GM13976 (cell line): ENCODE results near the gene CCDC192.

Experiments
- DNase-seq: peaks from one replicate; pipeline ENCODE4 v3.0.0; 2012; ENCODE audit warnings: low spot score
- CTCF ChIP-seq: IDR thresholded peaks from 2 replicates; pipeline ENCODE4 v1.5.1; 2012; ENCODE audit warnings: borderline replicate concordance, mild to moderate bottlenecking; ENCODE audit not compliant: insufficient read depth; ENCODE audit errors: extremely low read depth, missing control alignments, control extremely low read depth
- in situ Hi-C: fragments of 300-500 bp; cut with MboI; formaldehyde crosslinking; loops from one replicate; pipeline ENCODE4 v1.12.0; 2022; ENCODE audit warnings: low sequenced_read_pairs, mixed read lengths, inconsistent platforms; ENCODE audit not compliant: unreplicated experiment

CCDC192 gene

GRCh38 chr5:127970854-127971425, 267.7 kb downstream of the CCDC192 start:
- in situ Hi-C loops = no loop called here
- no peak for TF ChIP-seq CTCF
- DNase-seq = no peak

- in situ Hi-C loops = no loop called here
- no peak for DNase-seq
- TF ChIP-seq CTCF = no peak
These were observed 272.8 kb downstream of the CCDC192 start for GRCh38 chr5:127975961-127976360.

GRCh38 chr5:127976525-127976924, 273.3 kb downstream of the CCDC192 start:
- in situ Hi-C loops = no loop called here
- DNase-seq = no peak
- TF ChIP-seq CTCF = no peak

- no peak for TF ChIP-seq CTCF
- in situ Hi-C loops = no loop called here
These were observed 274.0 kb downstream of the CCDC192 start for GRCh38 chr5:127976991-127977717.

GRCh38 chr5:127978738-127979300, 275.6 kb downstream of the CCDC192 start:
- DNase-seq = no peak
- no peak for TF ChIP-seq CTCF

More at GRCh38 chr5:127976991-127977717, 274.0 kb downstream of the CCDC192 start:
- no peak for DNase-seq

GRCh38 chr5:127979475-127979874, 276.3 kb downstream of the CCDC192 start:
- TF ChIP-seq CTCF = no peak
- in situ Hi-C loops = no loop called here
- DNase-seq = no peak

More at GRCh38 chr5:127978738-127979300, 275.6 kb downstream of the CCDC192 start:
- in situ Hi-C loops = no loop called here
